HepG2 (cell line): Measurements from ENCODE around the gene PLD3. TPM values are rescaled to one million over a fixed set of nuclear protein-coding genes. Genes with fewer than 3 reads are reported as not detected.

Experiments
- BCL6 ChIP-seq: IDR thresholded peaks from 2 replicates; pipeline ENCODE4 v1.6.1; 2016; ENCODE audit warnings: missing genetic modification reagents, missing compliant biosample characterization
- HNRNPLL ChIP-seq: fragments of 200-400 bp; formaldehyde crosslinking; IDR thresholded peaks from 2 replicates; pipeline ENCODE4 v1.6.1; 2017; ENCODE audit warnings: mild to moderate bottlenecking, low read depth, low read length; ENCODE audit not compliant: poor library complexity, severe bottlenecking
- ISX ChIP-seq: sonication (generic); formaldehyde crosslinking; conservative IDR thresholded peaks from 2 replicates; pipeline ENCODE4 v1.5.0; 2020; ENCODE audit warnings: missing genetic modification reagents
- KDM4B ChIP-seq: sonication (generic); formaldehyde crosslinking; IDR thresholded peaks from 2 replicates; pipeline ENCODE4 v1.4.0; 2020; ENCODE audit warnings: missing genetic modification reagents
- KLF11 ChIP-seq: IDR thresholded peaks from 2 replicates; pipeline ENCODE4 v1.6.1; 2016; ENCODE audit warnings: missing compliant biosample characterization
- MAZ ChIP-seq, 2 experiments: sonication (generic) in 1 of 2; formaldehyde crosslinking in 1 of 2; IDR thresholded peaks; 2 replicates each; pipeline versions ENCODE4 v1.5.0 to v1.6.1; 2012 to 2020; ENCODE audit warnings: low read depth in 2 of 2, mild to moderate bottlenecking in 2 of 2, borderline replicate concordance in 1 of 2, improper control_type of control experiment in 1 of 2, low read length in 1 of 2, missing genetic modification reagents in 1 of 2, moderate library complexity in 1 of 2
- RXRB ChIP-seq: IDR thresholded peaks from 2 replicates; pipeline ENCODE4 v1.6.1; 2016; ENCODE audit warnings: borderline replicate concordance, missing genetic modification reagents, missing compliant biosample characterization
- SMYD3 ChIP-seq: sonication (generic); formaldehyde crosslinking; IDR thresholded peaks from 2 replicates; pipeline ENCODE4 v1.8.1; 2023; ENCODE audit warnings: mild to moderate bottlenecking, missing genetic modification reagents
- SP140L ChIP-seq: sonication (generic); formaldehyde crosslinking; IDR thresholded peaks from 2 replicates; pipeline ENCODE4 v1.4.0; 2020; ENCODE audit warnings: missing genetic modification reagents, borderline replicate concordance
- ZNF274 ChIP-seq: sonication (generic); formaldehyde crosslinking; IDR thresholded peaks from 2 replicates; pipeline ENCODE4 v1.5.1; 2020; ENCODE audit warnings: mild to moderate bottlenecking, missing genetic modification reagents
- ZNF747 ChIP-seq: sonication (generic); formaldehyde crosslinking; IDR thresholded peaks from 2 replicates; pipeline ENCODE4 v1.8.1; 2023; ENCODE audit warnings: missing genetic modification reagents, mild to moderate bottlenecking, borderline replicate concordance
- ZNF850 ChIP-seq: sonication (generic); formaldehyde crosslinking; conservative IDR thresholded peaks from 2 replicates; pipeline ENCODE4 v1.9.0; 2021; ENCODE audit warnings: mild to moderate bottlenecking, missing genetic modification reagents
- polyA plus RNA-seq, 8 experiments: library from polyadenylated mRNA; depleted of rRNA in 3 of 8; stranded (reverse) in 7 of 8; unstranded in 1 of 8; fragments of >200 nt; fragmentation: Illumina TruSeq in 4 of 8; extraction: Trizol in 4 of 8; gene quantifications; 2 replicates each; pipeline versions ENCODE4 v1.2.1 to v1.2.3, GENCODE V29; 2011 to 2016; ENCODE audit warnings: low read depth in 4 of 8, missing spikeins in 1 of 8, mixed read lengths in 1 of 8; ENCODE audit not compliant: insufficient read depth in 1 of 8
- total RNA-seq, 5 experiments: library from RNA; depleted of rRNA; stranded (reverse); fragments of >200 nt; fragmentation: Illumina TruSeq; extraction: Trizol; gene quantifications; 2 replicates each; pipeline ENCODE4 v1.2.3, GENCODE V29; 2016; ENCODE audit warnings: low read depth in 1 of 5
- TF ChIP-seq, protein P1 (sequence below): sonication (generic); formaldehyde crosslinking; IDR thresholded peaks from 2 replicates; pipeline ENCODE4 v1.4.0; 2020; ENCODE audit warnings: mild to moderate bottlenecking, missing genetic modification reagents
- TF ChIP-seq, protein P2 (sequence below): sonication (generic); formaldehyde crosslinking; IDR thresholded peaks from 2 replicates; pipeline ENCODE4 v1.5.0; 2020; ENCODE audit warnings: missing genetic modification reagents, mild to moderate bottlenecking, borderline replicate concordance
- TF ChIP-seq, protein P3 (sequence below): sonication (generic); formaldehyde crosslinking; IDR thresholded peaks from 2 replicates; pipeline ENCODE4 v1.4.0; 2020; ENCODE audit warnings: missing genetic modification reagents
- TF ChIP-seq, protein P4 (sequence below): sonication (generic); formaldehyde crosslinking; IDR thresholded peaks from 2 replicates; pipeline ENCODE4 v1.4.0; 2020; ENCODE audit warnings: mild to moderate bottlenecking, missing genetic modification reagents
- TF ChIP-seq, protein P5 (sequence below): sonication (generic); formaldehyde crosslinking; IDR thresholded peaks from 2 replicates; pipeline ENCODE4 v1.9.0; 2021; ENCODE audit warnings: missing genetic modification reagents, mild to moderate bottlenecking, borderline replicate concordance

Gene PLD3
- total and polyA plus RNA-seq, 2 of the 13 experiments (the other 11 are each of a cell fraction or from before 2014, with no cell fraction given): 45.7 to 164 TPM

DNA sequence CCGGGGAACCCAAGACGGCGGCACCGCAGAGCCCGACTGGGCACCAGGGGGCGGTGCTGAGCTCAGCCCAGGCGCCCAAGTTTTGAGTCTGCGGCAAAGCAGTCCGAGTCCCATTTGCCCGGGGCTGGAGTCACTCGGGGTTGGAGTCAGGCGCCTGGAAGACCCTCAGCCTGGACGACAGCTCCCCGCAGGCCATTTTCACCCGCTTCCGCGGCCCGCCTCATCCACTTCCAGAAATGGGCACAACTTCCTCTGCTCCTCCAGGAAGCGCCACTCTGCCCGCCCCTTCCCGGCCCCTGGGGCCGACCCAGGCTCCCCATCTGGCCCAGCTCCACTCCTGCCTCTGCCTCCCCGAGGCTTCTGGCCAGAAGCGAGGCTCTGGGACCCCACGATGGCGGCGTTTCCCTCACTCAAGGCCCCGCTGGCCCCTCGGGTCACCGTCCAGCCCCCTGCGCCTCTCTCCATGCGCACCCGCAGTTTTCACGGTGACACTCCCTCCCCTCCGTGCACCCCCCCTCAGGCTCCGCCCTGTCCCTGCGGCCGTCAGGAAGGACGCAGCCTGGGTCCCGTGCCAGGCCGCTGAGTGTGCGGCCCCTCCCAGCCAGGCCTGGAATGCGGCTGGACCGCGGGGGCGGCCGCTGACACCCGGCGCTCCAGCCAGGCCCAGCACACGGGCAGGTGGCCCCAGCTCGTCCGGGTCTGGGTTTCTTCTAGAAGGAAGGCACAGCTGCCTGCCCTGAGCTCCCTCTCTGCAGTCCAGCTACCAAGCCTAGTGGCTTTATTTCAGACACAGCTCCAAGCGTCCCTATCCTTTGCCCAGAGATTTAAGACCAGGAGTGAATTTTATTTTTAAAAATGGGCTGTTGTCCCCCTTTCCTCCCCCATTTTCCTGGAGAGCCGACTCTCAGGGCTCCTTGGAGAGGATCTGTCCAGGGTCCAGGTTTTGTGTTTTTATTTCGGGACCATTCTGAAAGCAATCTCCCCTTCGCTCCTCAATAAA lies 72.6 kb downstream of the PLD3 start (continued):
- TF ChIP-seq KLF11: no peak; the same call in 1 of the 2 replicates
- no peak for TF ChIP-seq ISX
- no peak for TF ChIP-seq SMYD3 (CRISPR knock-in tag)
- TF ChIP-seq ZNF747 (CRISPR knock-in tag): peak; percentile 82; the same call in 1 of the 2 replicates
- TF ChIP-seq ZNF274 (CRISPR knock-in tag): peak; percentile 93
- peak; percentile 63 for TF ChIP-seq BCL6 (CRISPR knock-in tag)
- TF ChIP-seq, protein P1, sequence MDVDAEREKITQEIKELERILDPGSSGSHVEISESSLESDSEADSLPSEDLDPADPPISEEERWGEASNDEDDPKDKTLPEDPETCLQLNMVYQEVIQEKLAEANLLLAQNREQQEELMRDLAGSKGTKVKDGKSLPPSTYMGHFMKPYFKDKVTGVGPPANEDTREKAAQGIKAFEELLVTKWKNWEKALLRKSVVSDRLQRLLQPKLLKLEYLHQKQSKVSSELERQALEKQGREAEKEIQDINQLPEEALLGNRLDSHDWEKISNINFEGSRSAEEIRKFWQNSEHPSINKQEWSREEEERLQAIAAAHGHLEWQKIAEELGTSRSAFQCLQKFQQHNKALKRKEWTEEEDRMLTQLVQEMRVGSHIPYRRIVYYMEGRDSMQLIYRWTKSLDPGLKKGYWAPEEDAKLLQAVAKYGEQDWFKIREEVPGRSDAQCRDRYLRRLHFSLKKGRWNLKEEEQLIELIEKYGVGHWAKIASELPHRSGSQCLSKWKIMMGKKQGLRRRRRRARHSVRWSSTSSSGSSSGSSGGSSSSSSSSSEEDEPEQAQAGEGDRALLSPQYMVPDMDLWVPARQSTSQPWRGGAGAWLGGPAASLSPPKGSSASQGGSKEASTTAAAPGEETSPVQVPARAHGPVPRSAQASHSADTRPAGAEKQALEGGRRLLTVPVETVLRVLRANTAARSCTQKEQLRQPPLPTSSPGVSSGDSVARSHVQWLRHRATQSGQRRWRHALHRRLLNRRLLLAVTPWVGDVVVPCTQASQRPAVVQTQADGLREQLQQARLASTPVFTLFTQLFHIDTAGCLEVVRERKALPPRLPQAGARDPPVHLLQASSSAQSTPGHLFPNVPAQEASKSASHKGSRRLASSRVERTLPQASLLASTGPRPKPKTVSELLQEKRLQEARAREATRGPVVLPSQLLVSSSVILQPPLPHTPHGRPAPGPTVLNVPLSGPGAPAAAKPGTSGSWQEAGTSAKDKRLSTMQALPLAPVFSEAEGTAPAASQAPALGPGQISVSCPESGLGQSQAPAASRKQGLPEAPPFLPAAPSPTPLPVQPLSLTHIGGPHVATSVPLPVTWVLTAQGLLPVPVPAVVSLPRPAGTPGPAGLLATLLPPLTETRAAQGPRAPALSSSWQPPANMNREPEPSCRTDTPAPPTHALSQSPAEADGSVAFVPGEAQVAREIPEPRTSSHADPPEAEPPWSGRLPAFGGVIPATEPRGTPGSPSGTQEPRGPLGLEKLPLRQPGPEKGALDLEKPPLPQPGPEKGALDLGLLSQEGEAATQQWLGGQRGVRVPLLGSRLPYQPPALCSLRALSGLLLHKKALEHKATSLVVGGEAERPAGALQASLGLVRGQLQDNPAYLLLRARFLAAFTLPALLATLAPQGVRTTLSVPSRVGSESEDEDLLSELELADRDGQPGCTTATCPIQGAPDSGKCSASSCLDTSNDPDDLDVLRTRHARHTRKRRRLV (CRISPR knock-in tag): peak; percentile 88; the same call in 1 of the 2 replicates
- peak; percentile 76 for TF ChIP-seq HNRNPLL
- TF ChIP-seq, protein P2, sequence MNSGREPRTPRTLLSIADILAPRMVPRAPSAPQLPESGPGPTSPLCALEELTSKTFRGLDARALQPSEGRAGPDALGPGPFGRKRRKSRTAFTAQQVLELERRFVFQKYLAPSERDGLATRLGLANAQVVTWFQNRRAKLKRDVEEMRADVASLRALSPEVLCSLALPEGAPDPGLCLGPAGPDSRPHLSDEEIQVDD (CRISPR knock-in tag): peak; percentile 81; the same call in 1 of the 2 replicates
- TF ChIP-seq, protein P3, sequence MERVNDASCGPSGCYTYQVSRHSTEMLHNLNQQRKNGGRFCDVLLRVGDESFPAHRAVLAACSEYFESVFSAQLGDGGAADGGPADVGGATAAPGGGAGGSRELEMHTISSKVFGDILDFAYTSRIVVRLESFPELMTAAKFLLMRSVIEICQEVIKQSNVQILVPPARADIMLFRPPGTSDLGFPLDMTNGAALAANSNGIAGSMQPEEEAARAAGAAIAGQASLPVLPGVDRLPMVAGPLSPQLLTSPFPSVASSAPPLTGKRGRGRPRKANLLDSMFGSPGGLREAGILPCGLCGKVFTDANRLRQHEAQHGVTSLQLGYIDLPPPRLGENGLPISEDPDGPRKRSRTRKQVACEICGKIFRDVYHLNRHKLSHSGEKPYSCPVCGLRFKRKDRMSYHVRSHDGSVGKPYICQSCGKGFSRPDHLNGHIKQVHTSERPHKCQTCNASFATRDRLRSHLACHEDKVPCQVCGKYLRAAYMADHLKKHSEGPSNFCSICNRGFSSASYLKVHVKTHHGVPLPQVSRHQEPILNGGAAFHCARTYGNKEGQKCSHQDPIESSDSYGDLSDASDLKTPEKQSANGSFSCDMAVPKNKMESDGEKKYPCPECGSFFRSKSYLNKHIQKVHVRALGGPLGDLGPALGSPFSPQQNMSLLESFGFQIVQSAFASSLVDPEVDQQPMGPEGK (CRISPR knock-in tag): peak; percentile 99
- 0 out of 2 replicates have a peak, but pooled peaks have one; percentile 65 for TF ChIP-seq SP140L
- TF ChIP-seq MAZ (IDR thresholded peaks at IDR 0.05; ENCODE audit: borderline replicate concordance, low read depth, low read length): 0 out of 2 replicates have a peak, but pooled peaks have one; percentile 32
- peak; percentile 98 for TF ChIP-seq MAZ (CRISPR knock-in tag; IDR thresholded peaks at IDR 0.05; ENCODE audit: low read depth)
- TF ChIP-seq, protein P4, sequence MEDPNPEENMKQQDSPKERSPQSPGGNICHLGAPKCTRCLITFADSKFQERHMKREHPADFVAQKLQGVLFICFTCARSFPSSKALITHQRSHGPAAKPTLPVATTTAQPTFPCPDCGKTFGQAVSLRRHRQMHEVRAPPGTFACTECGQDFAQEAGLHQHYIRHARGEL: peak; percentile 81; the same call in 1 of the 2 replicates
- TF ChIP-seq KDM4B (CRISPR knock-in tag): no peak
- no peak; the same call in 1 of the 2 replicates for TF ChIP-seq RXRB (CRISPR knock-in tag)
- TF ChIP-seq, protein P5, sequence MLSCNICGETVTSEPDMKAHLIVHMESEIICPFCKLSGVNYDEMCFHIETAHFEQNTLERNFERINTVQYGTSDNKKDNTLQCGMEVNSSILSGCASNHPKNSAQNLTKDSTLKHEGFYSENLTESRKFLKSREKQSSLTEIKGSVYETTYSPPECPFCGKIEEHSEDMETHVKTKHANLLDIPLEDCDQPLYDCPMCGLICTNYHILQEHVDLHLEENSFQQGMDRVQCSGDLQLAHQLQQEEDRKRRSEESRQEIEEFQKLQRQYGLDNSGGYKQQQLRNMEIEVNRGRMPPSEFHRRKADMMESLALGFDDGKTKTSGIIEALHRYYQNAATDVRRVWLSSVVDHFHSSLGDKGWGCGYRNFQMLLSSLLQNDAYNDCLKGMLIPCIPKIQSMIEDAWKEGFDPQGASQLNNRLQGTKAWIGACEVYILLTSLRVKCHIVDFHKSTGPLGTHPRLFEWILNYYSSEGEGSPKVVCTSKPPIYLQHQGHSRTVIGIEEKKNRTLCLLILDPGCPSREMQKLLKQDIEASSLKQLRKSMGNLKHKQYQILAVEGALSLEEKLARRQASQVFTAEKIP (CRISPR knock-in tag): no peak
- TF ChIP-seq ZNF850: peak; percentile 21; the same call in 1 of the 2 replicates
